Endodermal cell (in vitro differentiated cells): ENCODE results near the gene KIF15. TPM values are rescaled to one million over a fixed set of nuclear protein-coding genes. Genes with fewer than 3 reads are reported as not detected.
"Not testable (repeated sequence)": the region's sequence is repeated elsewhere in the genome, so short reads cannot be mapped to it uniquely, and the experiment has no call there.

Experiments used
- DNase-seq: peaks from one replicate; pipeline ENCODE4 v3.0.0-alpha.2; 2017
- H3K27ac ChIP-seq: 2 replicates; pipeline ENCODE4 v1.5.1; 2013; ENCODE audit warnings: mild to moderate bottlenecking, low read depth, low read length, moderate library complexity
- H3K27me3 ChIP-seq: 2 replicates; pipeline ENCODE4 v1.6.1; 2013; ENCODE audit warnings: mild to moderate bottlenecking, low read length, moderate library complexity; ENCODE audit not compliant: insufficient read depth, control insufficient read depth, poor library complexity, severe bottlenecking
- H3K36me3 ChIP-seq: 2 replicates; pipeline ENCODE4 v1.7.0; 2013; ENCODE audit warnings: mild to moderate bottlenecking, low read length, moderate library complexity; ENCODE audit not compliant: control insufficient read depth, insufficient read depth
- H3K4me1 ChIP-seq: one replicate; pipeline ENCODE4 v1.7.0; 2013; ENCODE audit warnings: low read length; ENCODE audit not compliant: control insufficient read depth, insufficient read depth
- H3K4me3 ChIP-seq: 2 replicates; pipeline ENCODE4 v1.5.1; 2013; ENCODE audit warnings: mild to moderate bottlenecking, low read length, moderate library complexity
- H3K9ac ChIP-seq: 2 replicates; pipeline ENCODE4 v1.6.1; 2013; ENCODE audit warnings: mild to moderate bottlenecking, low read length, moderate library complexity; ENCODE audit not compliant: poor library complexity, severe bottlenecking; ENCODE audit errors: extremely low read depth
- H3K9me3 ChIP-seq: 2 replicates; pipeline ENCODE4 v1.6.1; 2013; ENCODE audit warnings: mild to moderate bottlenecking, low read length, moderate library complexity; ENCODE audit not compliant: control insufficient read depth
- H3K27ac Mint-ChIP-seq: 2 replicates; pipeline ENCODE4 v1.8.0; 2020; ENCODE audit warnings: mixed read lengths
- H3K27me3 Mint-ChIP-seq: 2 replicates; pipeline ENCODE4 v1.8.0; 2021; ENCODE audit warnings: mild to moderate bottlenecking, mixed read lengths; ENCODE audit not compliant: insufficient read depth
- H3K36me3 Mint-ChIP-seq: 2 replicates; pipeline ENCODE4 v1.8.0; 2020; ENCODE audit warnings: low read depth, mixed read lengths
- H3K4me1 Mint-ChIP-seq: 2 replicates; pipeline ENCODE4 v1.8.0; 2020; ENCODE audit warnings: mixed read lengths
- H3K4me3 Mint-ChIP-seq: 2 replicates; pipeline ENCODE4 v1.8.0; 2020; ENCODE audit warnings: mild to moderate bottlenecking, moderate library complexity, mixed read lengths
- H3K9me3 Mint-ChIP-seq: 2 replicates; pipeline ENCODE4 v1.8.0; 2020; ENCODE audit warnings: mild to moderate bottlenecking, mixed read lengths
- CTCF ChIP-seq: fragments of 200-600 bp; sonication (generic); conservative IDR thresholded peaks from 2 replicates; pipeline ENCODE4 v1.5.0; 2021; ENCODE audit warnings: antibody characterized with exemption, mild to moderate bottlenecking
- WGBS, 2 experiments: methylation state at CpG; one replicate each; pipeline versions ENCODE4 v1.1.5 to v1.1.7; 2013; ENCODE audit warnings: missing lambda C conversion rate in 2 of 2, mixed read lengths in 1 of 2; ENCODE audit not compliant: insufficient coverage in 1 of 2, insufficient read length in 1 of 2; 5-methylcytosine and 5-hydroxymethylcytosine counted together
- total RNA-seq, 2 donors: library from RNA; stranded (reverse); fragmentation: NEBNext Ultra II Directional in 1 of 2; extraction: Animal tissue kit (Norgen Biotek cat#: 25700) in 1 of 2; gene quantifications; 2 replicates in 1 of 2; 3 replicates in 1 of 2; pipeline ENCODE4 v1.2.1, GENCODE V29; 2021

Gene KIF15
- total RNA-seq, 2 donors from 2014 or later: 16.2 to 20.4 TPM

GRCh38 chr3:44814751-44815150 lies 53.2 kb downstream of the KIF15 start:
- Histone ChIP-seq H3K4me1 (no peaks in the 10 kb centered on the region), H3K9me3 (no peaks in the 10 kb centered on the region), H3K27me3 (no peaks in the 10 kb centered on the region), H3K9ac (no peak overlapping the region), H3K4me3 (no peak overlapping the region), H3K27ac (no peak overlapping the region), H3K36me3 (peaks cover 39% of the 10 kb centered on the region)
- H3K36me3 Mint-ChIP-seq: peaks cover 72% of the 10 kb centered on the region
- no peak overlapping the region for H3K4me3 Mint-ChIP-seq
- no peaks in the 10 kb centered on the region for H3K4me1 Mint-ChIP-seq
- WGBS, 2 experiments: 93 to 100% methylated on average over 2 to 6 of the region's 6 CpGs
- H3K27ac Mint-ChIP-seq: no peak overlapping the region
- peaks cover 34% of the 10 kb centered on the region for H3K9me3 Mint-ChIP-seq
- TF ChIP-seq CTCF: no peak
- no peak for DNase-seq
- H3K27me3 Mint-ChIP-seq: no peaks in the 10 kb centered on the region

- H3K4me1 ChIP-seq, DNase-seq, H3K27ac Mint-ChIP-seq, H3K4me1 Mint-ChIP-seq, H3K9ac ChIP-seq, H3K27me3 ChIP-seq, H3K27ac ChIP-seq, H3K4me3 ChIP-seq, H3K27me3 Mint-ChIP-seq, H3K4me3 Mint-ChIP-seq, H3K9me3 ChIP-seq: not testable (repeated sequence)
- Mint-ChIP-seq H3K9me3 (peaks cover 40% of the 10 kb centered on the region), H3K36me3 (peaks cover 74% of the 10 kb centered on the region)
- peaks cover 34% of the 10 kb centered on the region for H3K36me3 ChIP-seq
- WGBS, 2 experiments: 100% methylated on average over 1 of the region's 2 CpGs; no CpG with 5 or more reads in 1 of the 2 experiments
Measured at GRCh38 chr3:44816334-44816733, 54.7 kb downstream of the KIF15 start.

- H3K4me1 ChIP-seq, H3K27ac Mint-ChIP-seq, H3K4me3 Mint-ChIP-seq, H3K4me1 Mint-ChIP-seq, H3K9ac ChIP-seq, H3K27me3 Mint-ChIP-seq, H3K4me3 ChIP-seq, H3K27me3 ChIP-seq, DNase-seq, H3K27ac ChIP-seq, H3K9me3 ChIP-seq: not testable (repeated sequence)
- Mint-ChIP-seq H3K9me3 (peaks cover 70% of the 10 kb centered on the region), H3K36me3 (peaks cover 77% of the 10 kb centered on the region)
- peaks cover 30% of the 10 kb centered on the region for H3K36me3 ChIP-seq
- WGBS, 2 experiments: 97% methylated on average over 33 of the region's 34 CpGs; no CpG with 5 or more reads in 1 of the 2 experiments
Measured at GRCh38 chr3:44821206-44821605, 59.6 kb downstream of the KIF15 start.

- Mint-ChIP-seq H3K9me3 (peaks cover 33% of the 10 kb centered on the region), H3K4me1 (no peaks in the 10 kb centered on the region), H3K4me3 (no peak overlapping the region), H3K27me3 (no peaks in the 10 kb centered on the region), H3K27ac (no peak overlapping the region), H3K36me3 (peaks cover 62% of the 10 kb centered on the region)
- Histone ChIP-seq H3K36me3 (peaks cover 53% of the 10 kb centered on the region), H3K9ac (no peak overlapping the region), H3K27me3 (no peaks in the 10 kb centered on the region), H3K9me3 (peaks cover 8% of the 10 kb centered on the region), H3K4me1 (no peaks in the 10 kb centered on the region), H3K4me3 (no peak overlapping the region), H3K27ac (no peak overlapping the region)
- DNase-seq: no peak
- no peak for TF ChIP-seq CTCF
- 100% methylated on average over 1 to 2 of the region's 2 CpGs for WGBS, 2 experiments
Measured at GRCh38 chr3:44825264-44825925, 63.8 kb downstream of the KIF15 start.
